HCT116 (cell line): ENCODE data around the gene TTC39C. TPM values are rescaled to one million over a fixed set of nuclear protein-coding genes. Genes with fewer than 3 reads are reported as not detected.

Experiments
- ATAC-seq: fragments of 200-7000 bp; cut with Tn5 transposase; 2 replicates; pipeline ENCODE4 v1.9.1; 2020; ENCODE audit warnings: mild to moderate bottlenecking, moderate library complexity
- BruUV-seq: library from RNA; stranded (reverse); fragments of 400-500 nt; replicated peaks from 2 replicates; lab custom pipeline; 2021; lab: Mats Ljungman, UMichigan
- CTCF ChIA-PET: fragments of 300-600 bp; sonication (Branson Sonifier 250); formaldehyde crosslinking; loops from one replicate; lab custom pipeline; 2021; ENCODE audit warnings: antibody characterized with exemption; lab: Charles Lee
- POLR2A ChIA-PET: fragments of 300-600, 350-600 bp; sonication (Branson Sonifier 250); formaldehyde crosslinking; loops from one replicate; lab custom pipeline; 2021; ENCODE audit warnings: antibody characterized with exemption; lab: Charles Lee
- RAD21 ChIA-PET, 2 experiments: fragments of 300-600 bp; sonication (Branson Sonifier 250); formaldehyde crosslinking; loops; one replicate each; lab custom pipeline; 2023; ENCODE audit warnings: low total read pairs in 2 of 2; ENCODE audit not compliant: uncharacterized antibody in 2 of 2, unreplicated experiment in 2 of 2, low non-redundant PET in 1 of 2; lab: Charles Lee
- DNase-seq: peaks from one replicate; pipeline ENCODE4 v3.0.0-alpha.2; 2010; ENCODE audit warnings: low read depth, low spot score
- H2AFZ ChIP-seq: fragments of 200-600 bp; shearing (Covaris generic), sonication (generic); 2 replicates; pipeline ENCODE4 v1.6.1; 2017; ENCODE audit warnings: low read depth, mixed run types, mixed read lengths, antibody characterized with exemption, low read length; ENCODE audit not compliant: poor library complexity, severe bottlenecking
- H3K27ac ChIP-seq: 2 replicates; pipeline ENCODE4 v1.5.1; 2012; ENCODE audit warnings: low read depth, low read length
- H3K27me3 ChIP-seq: fragments of 200-600 bp; sonication (generic); 2 replicates; pipeline ENCODE4 v1.6.1; 2016; ENCODE audit warnings: mixed run types, low read length, mixed read lengths; ENCODE audit not compliant: insufficient read depth
- H3K36me3 ChIP-seq, 2 experiments: fragments of 200-500 bp in 1 of 2; fragments of 200-600 bp in 1 of 2; sonication (Bioruptor generic) in 1 of 2; sonication (generic) in 1 of 2; 2 replicates each; pipeline versions ENCODE4 v1.5.1 to v1.6.1; 2014 to 2016; ENCODE audit warnings: low read length in 2 of 2, inconsistent platforms in 1 of 2, mixed read lengths in 1 of 2, mixed run types in 1 of 2; ENCODE audit not compliant: insufficient read depth in 2 of 2, control insufficient read depth in 1 of 2
- H3K4me1 ChIP-seq, 2 experiments: fragments of 200-600 bp in 1 of 2; sonication (generic) in 1 of 2; 2 replicates each; pipeline versions ENCODE4 v1.5.1 to v1.6.1; 2012 to 2017; ENCODE audit warnings: low read length in 2 of 2, inconsistent platforms in 1 of 2, mild to moderate bottlenecking in 1 of 2, mixed read lengths in 1 of 2, mixed run types in 1 of 2, moderate library complexity in 1 of 2; ENCODE audit not compliant: insufficient read depth in 2 of 2, control insufficient read depth in 1 of 2
- H3K4me2 ChIP-seq: fragments of 200-600 bp; sonication (generic); 2 replicates; pipeline ENCODE4 v1.6.1; 2017; ENCODE audit warnings: mixed run types, low read length, mixed read lengths
- H3K4me3 ChIP-seq, 2 experiments: fragments of 200-600 bp in 1 of 2; sonication (generic) in 1 of 2; replicated peaks in 1 of 2; 2 replicates each; pipeline ENCODE4 v1.5.1; 2011 to 2016; ENCODE audit warnings: low read length in 2 of 2, control low read depth in 1 of 2, low read depth in 1 of 2, mild to moderate bottlenecking in 1 of 2, mixed read lengths in 1 of 2, mixed run types in 1 of 2
- H3K79me2 ChIP-seq: fragments of 200-600 bp; sonication (generic); 2 replicates; pipeline ENCODE4 v1.6.1; 2017; ENCODE audit warnings: mild to moderate bottlenecking, mixed run types, low read length, moderate library complexity, mixed read lengths; ENCODE audit not compliant: insufficient read depth
- H3K9ac ChIP-seq: fragments of 200-600 bp; sonication (generic); 2 replicates; pipeline ENCODE4 v1.6.1; 2016; ENCODE audit warnings: low read length, mixed read lengths
- H3K9me2 ChIP-seq: fragments of 200-600 bp; sonication (generic), shearing (Covaris generic); 2 replicates; pipeline ENCODE4 v1.6.1; 2017; ENCODE audit warnings: mixed run types, mild to moderate bottlenecking, moderate library complexity; ENCODE audit not compliant: insufficient read depth
- H3K9me3 ChIP-seq, 2 experiments: fragments of 200-500 bp in 1 of 2; fragments of 200-600 bp in 1 of 2; sonication (Bioruptor generic) in 1 of 2; sonication (generic) in 1 of 2; 2 replicates each; pipeline ENCODE4 v1.6.1; 2014 to 2017; ENCODE audit warnings: low read length in 2 of 2, mixed read lengths in 2 of 2, inconsistent platforms in 1 of 2, low read depth in 1 of 2, mild to moderate bottlenecking in 1 of 2, mixed run types in 1 of 2, moderate library complexity in 1 of 2; ENCODE audit not compliant: control insufficient read depth in 1 of 2, insufficient read depth in 1 of 2
- H4K20me1 ChIP-seq: fragments of 200-600 bp; sonication (generic), shearing (Covaris generic); 2 replicates; pipeline ENCODE4 v1.6.1; 2017; ENCODE audit warnings: mixed run types, mild to moderate bottlenecking, moderate library complexity; ENCODE audit not compliant: insufficient read depth
- CTCF ChIP-seq, 3 experiments: fragments of 200-600 bp in 1 of 3; sonication (generic) in 1 of 3; IDR thresholded peaks in 2 of 3; conservative IDR thresholded peaks in 1 of 3; 2 replicates each; pipeline ENCODE4 v1.5.1; 2012 to 2017; ENCODE audit warnings: low read depth in 2 of 3, low read length in 2 of 3, antibody characterized with exemption in 1 of 3, borderline replicate concordance in 1 of 3, control low read depth in 1 of 3, mild to moderate bottlenecking in 1 of 3, mixed read lengths in 1 of 3, mixed run types in 1 of 3, moderate library complexity in 1 of 3; ENCODE audit not compliant: insufficient read depth in 1 of 3
- EZH2 ChIP-seq: fragments of 200-600 bp; sonication (generic); IDR thresholded peaks from 2 replicates; pipeline ENCODE4 v1.6.1; 2017; ENCODE audit warnings: antibody characterized with exemption, mixed run types
- FOSL1 ChIP-seq: IDR thresholded peaks from 2 replicates; pipeline ENCODE4 v1.6.1; 2012; ENCODE audit warnings: low read depth
- JUND ChIP-seq: IDR thresholded peaks from 2 replicates; pipeline ENCODE4 v1.6.1; 2012
- MAX ChIP-seq: IDR thresholded peaks from 2 replicates; pipeline ENCODE4 v1.6.1; 2012
- POLR2A ChIP-seq: IDR thresholded peaks from 2 replicates; pipeline ENCODE4 v1.7.0; 2011; ENCODE audit warnings: borderline replicate concordance; ENCODE audit not compliant: insufficient read depth, insufficient read length; ENCODE audit errors: extremely low read depth
- POLR2AphosphoS5 ChIP-seq: IDR thresholded peaks from 2 replicates; pipeline ENCODE4 v1.6.1; 2011; ENCODE audit warnings: mild to moderate bottlenecking, low read depth, low read length, moderate library complexity
- RAD21 ChIP-seq: IDR thresholded peaks from 2 replicates; pipeline ENCODE4 v1.6.1; 2012; ENCODE audit warnings: low read depth, mild to moderate bottlenecking
- SP1 ChIP-seq: IDR thresholded peaks from 2 replicates; pipeline ENCODE4 v1.6.1; 2012; ENCODE audit warnings: low read depth
- SRF ChIP-seq: IDR thresholded peaks from 2 replicates; pipeline ENCODE4 v1.6.1; 2012; ENCODE audit warnings: low read depth
- TCF7L2 ChIP-seq: IDR thresholded peaks from 2 replicates; pipeline ENCODE4 v1.7.0; 2011; ENCODE audit warnings: borderline replicate concordance, inconsistent platforms; ENCODE audit not compliant: insufficient read depth, insufficient read length; ENCODE audit errors: extremely low read depth
- YY1 ChIP-seq: IDR thresholded peaks from 2 replicates; pipeline ENCODE4 v1.6.1; 2011; ENCODE audit warnings: low read length, low read depth, moderate library complexity, mild to moderate bottlenecking; ENCODE audit not compliant: insufficient replicate concordance; ENCODE audit errors: extremely low read depth
- ZFX ChIP-seq: fragments of 450-650 bp; IDR thresholded peaks from 2 replicates; pipeline ENCODE4 v1.6.1; 2017
- ZNF274 ChIP-seq: fragments of 200-500 bp; sonication (Bioruptor generic); IDR thresholded peaks from 2 replicates; pipeline ENCODE4 v1.6.1; 2014; ENCODE audit warnings: mild to moderate bottlenecking, low read depth, low read length, inconsistent platforms
- intact Hi-C: fragments of 100-400 bp; cut with micrococcal nuclease; formaldehyde crosslinking; loops from 2 replicates; pipeline ENCODE4 v1.10.0; 2022
- total RNA-seq: library from RNA; stranded (reverse); gene quantifications from one replicate; pipeline ENCODE4 v1.2.1, GENCODE V29; 2021; ENCODE audit not compliant: unreplicated experiment

TTC39C gene
- total RNA-seq, 1 experiment from 2014 or later = 24.8 TPM

- H3K9me3 ChIP-seq = no peaks in the 10 kb centered on the region
- intact Hi-C loops = loop anchor here (5.0 to 10.0 kb wide), 2 partner anchors 34 to 54 kb away; no protein-coding TSS in a partner anchor
- ChIA-PET POLR2A (no interaction called here), RAD21 (no interaction called here), CTCF (no interaction called here)
- H3K4me1 ChIP-seq = peaks cover 17 to 20% of the 10 kb centered on the region in 2 experiments
- no peak overlapping the region for H3K27ac ChIP-seq
- H3K27me3 ChIP-seq = no peaks in the 10 kb centered on the region
- H3K36me3 ChIP-seq = no peaks in the 10 kb centered on the region
- H3K9ac ChIP-seq = no peak overlapping the region
- DNase-seq = no peak
- H3K79me2 ChIP-seq = no peaks in the 10 kb centered on the region
- no peaks in the 10 kb centered on the region; the same call in 1 of the 2 replicates for H4K20me1 ChIP-seq
- TF ChIP-seq CTCF (IDR thresholded peaks at IDR 0.05 in 2 of 3, conservative IDR thresholded peaks at IDR 0.05 in 1 of 3; ENCODE audit: borderline replicate concordance in 1 of 3, insufficient read depth in 1 of 3, low read depth in 2 of 3, low read length in 2 of 3) (no peak), MAX (no peak), TCF7L2 (no peak), YY1 (no peak), SRF (no peak), RAD21 (no peak), ZNF274 (no peak), POLR2AphosphoS5 (no peak), JUND (no peak), SP1 (no peak), FOSL1 (no peak), POLR2A (no peak), EZH2 (no peak), ZFX (no peak)
- TF ChIP-seq, all 23 proteins: peak for 0
- ATAC-seq = no peak
- H3K4me3 ChIP-seq = no peak overlapping the region
- no peak overlapping the region for H3K4me2 ChIP-seq
- no peaks in the 10 kb centered on the region for H3K9me2 ChIP-seq
- BruUV-seq = no TSS peak
- no peak overlapping the region for H2AFZ ChIP-seq
Observed at GRCh38 chr18:24078391-24078790, 63.8 kb downstream of the TTC39C start.
